H9 (cell line): ENCODE results near the gene CELF5. TPM values are rescaled to one million over a fixed set of nuclear protein-coding genes. Genes with fewer than 3 reads are reported as not detected.

Experiments used
- DNase-seq: peaks from one replicate; pipeline ENCODE4 v3.0.0-alpha.2; 2017
- H2AFZ ChIP-seq: one replicate; pipeline ENCODE4 v1.6.1; 2013; ENCODE audit warnings: mild to moderate bottlenecking, low read length, control low read depth, moderate library complexity
- H2AK5ac ChIP-seq: 2 replicates; pipeline ENCODE4 v1.6.1; 2013; ENCODE audit warnings: low read length, control low read depth, mixed read lengths; ENCODE audit not compliant: insufficient read length
- H2BK120ac ChIP-seq: one replicate; pipeline ENCODE4 v1.6.1; 2013; ENCODE audit warnings: low read depth, mild to moderate bottlenecking, low read length, control low read depth, inconsistent platforms; ENCODE audit not compliant: poor library complexity, severe bottlenecking
- H2BK12ac ChIP-seq: 2 replicates; pipeline ENCODE4 v1.6.1; 2013; ENCODE audit warnings: low read length, control low read depth, mixed read lengths, low read depth; ENCODE audit not compliant: insufficient read length
- H2BK15ac ChIP-seq: 2 replicates; pipeline ENCODE4 v1.6.1; 2013; ENCODE audit warnings: low read depth, low read length, control low read depth
- H2BK20ac ChIP-seq: one replicate; pipeline ENCODE4 v1.6.1; 2013; ENCODE audit warnings: low read depth, mild to moderate bottlenecking, low read length, control low read depth, inconsistent platforms; ENCODE audit not compliant: poor library complexity, severe bottlenecking
- H2BK5ac ChIP-seq: 2 replicates; pipeline ENCODE4 v1.6.1; 2013; ENCODE audit warnings: low read length, control low read depth, mixed read lengths; ENCODE audit not compliant: insufficient read length
- H3K14ac ChIP-seq: 2 replicates; pipeline ENCODE4 v1.6.1; 2013; ENCODE audit warnings: low read length, control low read depth; ENCODE audit not compliant: insufficient read depth
- H3K18ac ChIP-seq: 2 replicates; pipeline ENCODE4 v1.6.1; 2013; ENCODE audit warnings: low read depth, mild to moderate bottlenecking, mixed read lengths, low read length, control low read depth; ENCODE audit not compliant: insufficient read length
- H3K23ac ChIP-seq: 2 replicates; pipeline ENCODE4 v1.6.1; 2013; ENCODE audit warnings: low read length, control low read depth, mixed read lengths, low read depth; ENCODE audit not compliant: insufficient read length
- H3K23me2 ChIP-seq: 2 replicates; pipeline ENCODE4 v1.6.1; 2013; ENCODE audit warnings: low read depth, mild to moderate bottlenecking, mixed read lengths, low read length, control low read depth; ENCODE audit not compliant: insufficient read length, poor library complexity, severe bottlenecking
- H3K27ac ChIP-seq: 2 replicates; pipeline ENCODE4 v1.5.1; 2013; ENCODE audit warnings: low read length, control low read depth, mixed read lengths, low read depth; ENCODE audit not compliant: insufficient read length
- H3K27me3 ChIP-seq: 2 replicates; pipeline ENCODE4 v1.6.1; 2013; ENCODE audit warnings: low read length, control low read depth, inconsistent platforms; ENCODE audit not compliant: insufficient read depth
- H3K4ac ChIP-seq: 2 replicates; pipeline ENCODE4 v1.6.1; 2013; ENCODE audit warnings: low read depth, mild to moderate bottlenecking, control low read depth, inconsistent platforms, low read length, moderate library complexity
- H3K4me1 ChIP-seq: 2 replicates; pipeline ENCODE4 v1.6.1; 2013; ENCODE audit warnings: low read length, control low read depth, inconsistent platforms; ENCODE audit not compliant: insufficient read depth
- H3K4me2 ChIP-seq: 2 replicates; pipeline ENCODE4 v1.6.1; 2013; ENCODE audit warnings: low read length, control low read depth, mixed read lengths; ENCODE audit not compliant: insufficient read length, insufficient read depth
- H3K56ac ChIP-seq: 2 replicates; pipeline ENCODE4 v1.6.1; 2013; ENCODE audit warnings: low read depth, mild to moderate bottlenecking, mixed read lengths, low read length, control low read depth; ENCODE audit not compliant: insufficient read length
- H3K79me1 ChIP-seq: 2 replicates; pipeline ENCODE4 v1.6.1; 2013; ENCODE audit warnings: low read depth, mild to moderate bottlenecking, moderate library complexity, low read length, control low read depth, inconsistent platforms; ENCODE audit not compliant: insufficient read depth, poor library complexity, severe bottlenecking
- H3K79me2 ChIP-seq: 2 replicates; pipeline ENCODE4 v1.6.1; 2013; ENCODE audit warnings: low read length, control low read depth, inconsistent platforms; ENCODE audit not compliant: insufficient read depth
- H3K9ac ChIP-seq: 2 replicates; pipeline ENCODE4 v1.6.1; 2013; ENCODE audit warnings: low read length, control low read depth, mixed read lengths; ENCODE audit not compliant: insufficient read length; ENCODE audit errors: extremely low read depth
- H3K9me3 ChIP-seq: one replicate; pipeline ENCODE4 v1.6.1; 2013; ENCODE audit warnings: low read depth, low read length, inconsistent platforms; ENCODE audit not compliant: control insufficient read depth
- H3T11ph ChIP-seq: one replicate; pipeline ENCODE4 v1.6.1; 2013; ENCODE audit warnings: mild to moderate bottlenecking, low read length, control low read depth, inconsistent platforms
- H4K20me1 ChIP-seq: one replicate; pipeline ENCODE4 v1.6.1; 2013; ENCODE audit not compliant: control insufficient read depth, insufficient read length, insufficient read depth
- H4K5ac ChIP-seq: 2 replicates; pipeline ENCODE4 v1.6.1; 2013; ENCODE audit warnings: low read depth, mild to moderate bottlenecking, mixed read lengths, low read length, control low read depth; ENCODE audit not compliant: insufficient read length
- H4K8ac ChIP-seq: replicated peaks from 2 replicates; pipeline ENCODE4 v1.6.1; 2013; ENCODE audit warnings: low read length, control low read depth, mixed read lengths, low read depth; ENCODE audit not compliant: insufficient read length
- H4K91ac ChIP-seq: 2 replicates; pipeline ENCODE4 v1.6.1; 2013; ENCODE audit warnings: low read depth, mild to moderate bottlenecking, moderate library complexity, mixed read lengths, low read length, control low read depth; ENCODE audit not compliant: insufficient read length
- H3K27ac Mint-ChIP-seq, 3 experiments: 2 replicates in 2 of 3; 3 replicates in 1 of 3; pipeline ENCODE4 v1.8.0; 2020 to 2021; ENCODE audit warnings: mixed read lengths in 3 of 3, mild to moderate bottlenecking in 1 of 3, moderate library complexity in 1 of 3
- H3K27me3 Mint-ChIP-seq: 2 replicates; pipeline ENCODE4 v1.8.0; 2021; ENCODE audit warnings: low read depth, mild to moderate bottlenecking, moderate library complexity, mixed read lengths
- H3K36me3 Mint-ChIP-seq, 3 experiments: 2 replicates in 2 of 3; 3 replicates in 1 of 3; pipeline ENCODE4 v1.8.0; 2020 to 2021; ENCODE audit warnings: low read depth in 3 of 3, mixed read lengths in 3 of 3; ENCODE audit not compliant: insufficient read depth in 1 of 3
- H3K4me1 Mint-ChIP-seq, 2 experiments: 2 replicates each; pipeline ENCODE4 v1.8.0; 2020; ENCODE audit warnings: mixed read lengths in 2 of 2
- H3K4me3 Mint-ChIP-seq, 2 experiments: 2 replicates in 1 of 2; 3 replicates in 1 of 2; pipeline ENCODE4 v1.8.0; 2020 to 2021; ENCODE audit warnings: mild to moderate bottlenecking in 2 of 2, mixed read lengths in 2 of 2, moderate library complexity in 1 of 2
- H3K9me3 Mint-ChIP-seq, 2 experiments: 2 replicates in 1 of 2; 3 replicates in 1 of 2; pipeline ENCODE4 v1.8.0; 2020; ENCODE audit warnings: mild to moderate bottlenecking in 2 of 2, mixed read lengths in 2 of 2, moderate library complexity in 1 of 2
- WGBS: extraction: QIAGEN DNeasy Blood & Tissue Kit; methylation state at CpG from one replicate; pipeline ENCODE4 v1.1.7; 2013; ENCODE audit warnings: missing lambda C conversion rate, low lambda C conversion rate, mixed read lengths; ENCODE audit not compliant: insufficient read length; ENCODE audit errors: extremely low coverage; 5-methylcytosine and 5-hydroxymethylcytosine counted together
- total RNA-seq: library from RNA; stranded (reverse); gene quantifications from 2 replicates; pipeline ENCODE4 v1.2.1, GENCODE V29; 2021
- TF ChIP-seq, protein P1 (sequence below): fragments of 200-600 bp; sonication (generic); conservative IDR thresholded peaks from 3 replicates; pipeline ENCODE4 v1.8.0; 2021; ENCODE audit warnings: antibody characterized with exemption, mild to moderate bottlenecking

CELF5 gene
- total RNA-seq, 1 experiment from 2014 or later: 4.8 TPM

DNA sequence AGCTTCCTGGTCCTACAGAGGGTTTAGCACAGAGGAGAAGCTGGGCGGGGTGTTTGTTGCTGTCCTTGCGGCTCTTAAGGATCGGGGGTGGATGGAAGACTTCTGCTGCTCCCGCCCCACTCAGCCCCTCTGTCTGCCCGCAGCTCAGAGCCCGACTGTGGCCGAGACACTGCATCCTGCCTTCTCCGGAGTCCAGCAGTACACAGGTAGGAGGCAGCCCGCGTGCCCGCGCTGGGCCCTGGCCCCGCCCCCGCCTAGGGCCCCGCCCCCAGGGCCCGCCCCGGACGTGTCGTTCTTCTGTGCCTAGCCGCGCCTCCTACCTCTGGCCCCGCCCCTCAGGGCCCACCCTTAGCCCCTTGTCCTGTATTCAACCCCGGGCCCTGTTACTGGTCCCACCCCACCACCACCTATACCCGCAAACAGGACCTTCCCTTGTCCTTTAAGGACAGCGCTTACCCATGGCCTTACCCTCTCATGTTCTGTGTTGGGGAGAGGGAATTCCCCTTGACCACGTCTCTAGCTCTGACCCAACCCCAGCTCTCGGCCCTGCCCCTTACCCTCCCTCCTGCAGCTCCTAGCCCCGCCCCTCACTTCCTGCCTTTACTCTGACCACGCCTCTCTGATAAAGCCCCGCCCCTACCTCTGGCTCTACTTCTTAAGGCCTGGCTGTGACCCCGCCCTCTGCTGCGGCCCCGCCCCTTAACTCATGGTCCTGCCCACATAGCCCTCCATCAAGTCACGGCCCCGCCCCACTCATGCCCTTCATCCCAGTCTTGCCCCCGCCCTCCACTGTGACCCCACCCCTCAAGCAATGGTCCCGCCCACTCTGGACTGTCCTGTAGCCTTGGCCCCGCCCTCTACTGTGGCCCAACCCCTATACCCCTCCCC, 60.5 kb downstream of the CELF5 start:
- H3K4me3 Mint-ChIP-seq: peak overlapping the region; percentile 71 to 85
- no peaks in the 10 kb centered on the region for H3K79me1 ChIP-seq
- no peaks in the 10 kb centered on the region for H4K20me1 ChIP-seq
- no peak overlapping the region for H2BK20ac ChIP-seq
- H3K4ac ChIP-seq: no peak overlapping the region
- peaks cover 0 to 8% (median 8%) of the 10 kb centered on the region in 3 experiments; a peak in 2 of 7 replicates for H3K36me3 Mint-ChIP-seq
- peak overlapping the region; percentile 84; the same call in 1 of the 2 replicates for H3K14ac ChIP-seq
- H3K4me2 ChIP-seq: peak overlapping the region; percentile 81
- no peak overlapping the region for H2BK5ac ChIP-seq
- no peaks in the 10 kb centered on the region for H3K27me3 ChIP-seq
- H3K56ac ChIP-seq: no peak overlapping the region
- H2BK12ac ChIP-seq: no peak overlapping the region
- H3K27me3 Mint-ChIP-seq: peaks cover 12% of the 10 kb centered on the region
- no peaks in the 10 kb centered on the region for H3K9me3 Mint-ChIP-seq
- H4K91ac ChIP-seq: no peak overlapping the region
- H2BK15ac ChIP-seq: no peak overlapping the region
- peak overlapping the region; percentile 96 to 99 (median 99) for H3K27ac Mint-ChIP-seq
- H3K23ac ChIP-seq: no peak overlapping the region
- H3K23me2 ChIP-seq: peaks cover 4% of the 10 kb centered on the region
- H3K9ac ChIP-seq: peak overlapping the region; percentile 46
- DNase-seq: peak; percentile 99
- TF ChIP-seq, protein P1, sequence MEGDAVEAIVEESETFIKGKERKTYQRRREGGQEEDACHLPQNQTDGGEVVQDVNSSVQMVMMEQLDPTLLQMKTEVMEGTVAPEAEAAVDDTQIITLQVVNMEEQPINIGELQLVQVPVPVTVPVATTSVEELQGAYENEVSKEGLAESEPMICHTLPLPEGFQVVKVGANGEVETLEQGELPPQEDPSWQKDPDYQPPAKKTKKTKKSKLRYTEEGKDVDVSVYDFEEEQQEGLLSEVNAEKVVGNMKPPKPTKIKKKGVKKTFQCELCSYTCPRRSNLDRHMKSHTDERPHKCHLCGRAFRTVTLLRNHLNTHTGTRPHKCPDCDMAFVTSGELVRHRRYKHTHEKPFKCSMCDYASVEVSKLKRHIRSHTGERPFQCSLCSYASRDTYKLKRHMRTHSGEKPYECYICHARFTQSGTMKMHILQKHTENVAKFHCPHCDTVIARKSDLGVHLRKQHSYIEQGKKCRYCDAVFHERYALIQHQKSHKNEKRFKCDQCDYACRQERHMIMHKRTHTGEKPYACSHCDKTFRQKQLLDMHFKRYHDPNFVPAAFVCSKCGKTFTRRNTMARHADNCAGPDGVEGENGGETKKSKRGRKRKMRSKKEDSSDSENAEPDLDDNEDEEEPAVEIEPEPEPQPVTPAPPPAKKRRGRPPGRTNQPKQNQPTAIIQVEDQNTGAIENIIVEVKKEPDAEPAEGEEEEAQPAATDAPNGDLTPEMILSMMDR: no peak
- no peak overlapping the region for H3K27ac ChIP-seq
- H2AFZ ChIP-seq: no peak overlapping the region
- H2AK5ac ChIP-seq: no peak overlapping the region
- no peaks in the 10 kb centered on the region for H3K4me1 ChIP-seq
- H3K9me3 ChIP-seq: no peaks in the 10 kb centered on the region
- H2BK120ac ChIP-seq: no peak overlapping the region
- H3T11ph ChIP-seq: no peak overlapping the region
- H4K5ac ChIP-seq: no peak overlapping the region
- H3K79me2 ChIP-seq: no peaks in the 10 kb centered on the region
- peak overlapping the region; percentile 96 for H3K18ac ChIP-seq
- H3K4me1 Mint-ChIP-seq: peaks cover 7 to 15% of the 10 kb centered on the region in 2 experiments
- H4K8ac ChIP-seq: no peak overlapping the region
- WGBS: no CpG with 5 or more reads among the region's 38 CpGs
